ENCODE data around the gene DENR. TPM values are rescaled to one million over a fixed set of nuclear protein-coding genes. Genes with fewer than 3 reads are reported as not detected.
A peak's percentile ranks its signal among the peaks of the same experiment; 100 is the strongest.
"Not testable (repeated sequence)": the region's sequence is repeated elsewhere in the genome, so short reads cannot be mapped to it uniquely, and the experiment has no call there.

The DENR gene
- total RNA-seq, 1 donor from 2014 or later = 32.7 TPM

DNA sequence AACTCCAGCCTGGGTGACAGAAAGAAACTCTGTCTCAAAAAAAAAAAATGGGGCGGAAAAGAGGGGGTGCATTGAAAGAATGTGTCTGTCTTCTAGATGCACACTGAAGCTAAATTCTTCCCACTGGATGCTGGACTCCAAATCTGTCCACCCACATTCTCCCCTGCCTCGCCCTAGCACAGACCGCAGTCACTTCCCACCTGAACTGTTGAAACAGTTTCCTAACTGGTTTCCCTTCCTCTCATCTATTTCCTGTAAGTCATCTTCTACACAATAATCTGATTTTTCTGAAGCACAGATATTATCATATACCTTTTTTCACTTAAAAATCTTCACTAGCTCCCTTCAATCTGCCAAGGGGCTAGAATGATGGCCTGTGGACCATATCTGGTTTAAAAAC is 20.5 kb upstream of the DENR start:
- intact Hi-C loops (cut with DNase I) = no loop called here
- peak; percentile 6 for DNase-seq (ENCODE audit: low spot score)
- ATAC-seq = no peak

DNA sequence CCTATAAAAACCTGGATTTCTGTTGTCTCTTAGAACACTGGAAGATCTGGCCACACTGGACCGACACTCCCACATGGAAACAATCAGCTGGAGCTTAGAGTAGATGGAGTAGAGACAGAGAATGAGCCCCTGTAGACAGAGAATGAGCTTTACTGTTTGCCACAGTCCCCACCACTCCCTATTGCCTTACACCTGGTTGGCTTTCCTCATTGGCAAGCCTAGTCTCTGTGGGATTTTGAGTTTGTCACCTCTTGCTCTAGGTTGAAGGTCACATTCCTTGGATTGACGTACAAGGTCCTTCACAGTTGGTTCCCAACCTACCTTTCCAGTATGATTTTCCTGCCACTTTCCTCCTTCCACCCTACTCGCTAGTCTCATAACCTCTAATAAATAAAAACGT is 20.0 kb upstream of the DENR start:
- intact Hi-C loops (cut with DNase I) = no loop called here
- DNase-seq (ENCODE audit: low spot score) = no peak

DNA sequence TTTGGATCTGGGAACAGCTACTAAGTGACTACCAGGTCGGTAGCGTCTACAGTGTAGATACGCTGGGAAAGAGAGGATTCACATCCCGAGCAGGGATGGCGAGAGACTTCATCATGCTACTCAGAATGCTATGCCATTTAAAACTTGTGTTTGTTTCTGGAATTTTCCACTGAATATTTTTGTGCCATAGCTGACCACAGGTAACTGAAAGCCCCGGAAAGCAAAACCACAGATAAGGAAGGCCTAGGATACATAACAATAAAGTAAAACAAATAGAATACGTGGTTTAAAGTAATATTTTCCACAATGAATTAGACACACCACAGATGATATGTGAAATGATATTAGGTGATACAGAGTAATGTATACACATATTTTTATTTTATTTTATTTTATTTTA is 14.1 kb upstream of the DENR start:
- intact Hi-C loops (cut with DNase I) = no loop called here
- no peak for DNase-seq (ENCODE audit: low spot score)
- ATAC-seq = no peak

More for the DNA sequence above, 20.0 kb upstream of the DENR start:
- ATAC-seq = no peak

DNA sequence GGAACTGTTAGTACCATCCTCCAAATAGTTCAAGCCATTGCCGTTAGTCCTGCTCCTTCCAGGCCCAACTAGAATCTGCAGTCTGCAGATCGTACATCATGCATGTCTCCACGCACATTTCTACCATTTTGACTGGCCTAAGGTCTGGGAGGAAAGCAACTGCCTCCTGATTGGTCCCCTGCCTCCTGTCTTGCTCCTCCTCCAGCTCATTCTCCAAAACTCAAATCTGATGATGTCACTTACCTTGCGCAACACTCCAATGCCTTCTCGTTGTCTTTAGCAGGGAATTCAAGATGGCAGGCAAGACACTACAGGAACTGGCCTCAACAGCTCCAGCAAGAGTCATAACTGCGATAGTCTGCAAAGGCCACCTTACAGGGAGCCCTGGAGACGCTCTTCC is 12.3 kb upstream of the DENR start:
- no peak for ATAC-seq
- no peak for DNase-seq (ENCODE audit: low spot score)
- intact Hi-C loops (cut with DNase I) = no loop called here

DNA sequence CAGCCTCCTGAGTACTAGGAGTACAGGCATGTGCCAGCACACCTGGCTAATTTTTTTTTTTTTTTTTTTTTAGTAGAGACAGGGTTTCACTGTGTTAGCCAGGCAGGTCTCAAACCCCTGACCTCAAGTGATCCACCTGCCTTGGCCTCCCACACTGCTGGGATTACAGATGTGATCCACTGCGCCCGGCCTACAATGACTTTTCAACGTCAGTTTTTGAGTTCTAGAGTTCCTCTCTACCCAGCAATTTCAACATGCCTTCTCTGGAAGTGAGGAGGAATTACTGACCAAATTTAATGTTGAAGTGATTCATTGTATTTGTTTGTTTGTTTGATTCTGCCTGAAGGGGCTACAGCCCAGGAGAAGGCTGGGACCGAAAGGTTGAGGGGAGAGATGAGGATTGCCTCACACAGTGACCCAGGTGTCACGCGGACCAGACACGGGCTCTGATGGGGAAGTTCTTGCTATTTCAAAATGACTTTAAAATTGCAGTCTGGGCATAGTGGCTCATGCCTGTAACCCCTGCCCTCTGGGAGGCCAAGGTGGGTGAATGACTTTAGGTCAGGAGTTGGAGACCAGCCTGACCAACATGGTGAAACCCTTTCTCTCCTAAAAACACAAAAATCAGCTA is 8.6 kb upstream of the DENR start:
- peak; percentile 50 for ATAC-seq
- peak; percentile 15 for DNase-seq (ENCODE audit: low spot score)
- intact Hi-C loops (cut with DNase I) = no loop called here

DNA sequence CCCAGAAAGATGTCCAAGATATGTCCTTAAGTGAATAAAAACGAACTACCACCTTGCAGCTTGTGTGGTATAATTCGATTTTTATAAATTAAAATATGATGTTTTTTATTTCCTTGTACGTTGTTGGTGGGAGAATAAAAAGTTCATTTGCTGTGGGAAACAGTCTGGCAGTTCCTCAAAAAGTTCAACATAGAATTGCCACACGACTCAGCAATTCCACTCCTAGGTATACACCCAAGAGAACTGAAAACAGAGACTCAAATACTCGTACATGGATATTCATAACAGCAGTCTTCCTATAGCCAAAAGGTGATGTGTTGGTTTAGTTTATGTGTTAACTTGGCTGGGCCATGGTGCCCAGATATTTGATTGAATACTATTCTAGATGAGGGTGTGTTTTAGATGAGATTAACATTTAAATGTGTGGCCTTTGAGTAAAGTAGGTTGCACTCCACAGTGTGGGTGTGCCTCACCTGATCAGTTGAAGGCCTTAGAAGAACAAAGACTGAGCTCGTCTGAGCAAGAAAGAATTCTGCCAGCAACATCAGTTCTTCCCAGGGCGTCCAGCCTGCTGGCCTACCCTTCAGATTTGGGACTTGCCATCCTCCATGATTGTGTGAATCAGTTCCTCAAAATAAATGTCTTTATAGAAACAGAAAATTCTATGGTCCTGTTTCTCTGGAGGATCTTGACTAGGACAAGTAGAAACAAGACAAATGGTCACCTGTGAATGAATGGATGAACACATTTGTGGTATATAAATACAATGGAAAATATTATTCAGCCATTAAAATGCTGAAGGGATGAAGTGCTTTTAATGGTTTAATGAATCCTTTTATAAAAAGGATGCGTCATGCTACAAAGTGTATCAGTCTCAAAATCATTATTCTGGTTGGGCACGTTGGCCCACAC is 5.1 kb upstream of the DENR start:
- DNase-seq (ENCODE audit: low spot score) = no peak
- intact Hi-C loops (cut with DNase I) = no loop called here
- no peak for ATAC-seq

DNA sequence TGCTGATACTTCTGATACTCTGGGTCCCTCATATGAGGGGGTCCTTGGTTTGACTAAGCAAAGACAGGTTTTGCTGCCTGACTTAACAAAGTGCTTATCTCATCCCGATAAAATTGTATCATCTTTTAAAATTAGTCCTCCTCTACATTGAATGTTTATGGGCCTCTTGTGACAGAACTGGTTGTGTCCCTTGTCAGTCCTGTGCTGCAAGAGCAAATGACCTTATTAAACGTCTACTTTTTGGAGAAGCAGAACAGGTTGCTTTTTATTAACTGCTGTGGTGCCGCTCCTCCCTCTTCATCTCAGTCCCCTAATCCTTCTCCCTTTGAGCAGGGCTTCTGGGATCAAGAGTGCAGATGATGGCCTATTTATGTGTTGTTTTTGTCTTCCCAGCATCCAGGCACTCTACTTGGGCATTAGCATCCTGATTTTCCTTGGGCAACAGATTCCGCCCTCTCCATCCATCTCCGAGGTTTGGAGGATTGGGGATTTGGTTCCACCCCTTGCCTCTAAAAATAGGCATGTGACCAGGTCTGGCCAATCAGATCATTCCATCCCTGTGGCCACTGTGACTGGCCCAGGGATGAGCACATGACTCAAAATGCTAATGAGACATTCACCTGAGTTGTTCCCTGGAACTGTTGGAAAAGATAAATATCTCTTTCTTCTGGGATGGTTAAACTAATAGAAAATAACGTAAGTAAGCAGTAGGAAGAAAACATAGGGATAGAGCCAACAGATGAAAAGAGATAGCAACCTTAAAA is 2.9 kb upstream of the DENR start:
- DNase-seq (ENCODE audit: low spot score) (no peak), ATAC-seq (no peak)
- intact Hi-C loops (cut with DNase I) = loop anchor here (5.0 kb wide), 1 partner anchor 112 kb away; no protein-coding TSS in a partner anchor

DNA sequence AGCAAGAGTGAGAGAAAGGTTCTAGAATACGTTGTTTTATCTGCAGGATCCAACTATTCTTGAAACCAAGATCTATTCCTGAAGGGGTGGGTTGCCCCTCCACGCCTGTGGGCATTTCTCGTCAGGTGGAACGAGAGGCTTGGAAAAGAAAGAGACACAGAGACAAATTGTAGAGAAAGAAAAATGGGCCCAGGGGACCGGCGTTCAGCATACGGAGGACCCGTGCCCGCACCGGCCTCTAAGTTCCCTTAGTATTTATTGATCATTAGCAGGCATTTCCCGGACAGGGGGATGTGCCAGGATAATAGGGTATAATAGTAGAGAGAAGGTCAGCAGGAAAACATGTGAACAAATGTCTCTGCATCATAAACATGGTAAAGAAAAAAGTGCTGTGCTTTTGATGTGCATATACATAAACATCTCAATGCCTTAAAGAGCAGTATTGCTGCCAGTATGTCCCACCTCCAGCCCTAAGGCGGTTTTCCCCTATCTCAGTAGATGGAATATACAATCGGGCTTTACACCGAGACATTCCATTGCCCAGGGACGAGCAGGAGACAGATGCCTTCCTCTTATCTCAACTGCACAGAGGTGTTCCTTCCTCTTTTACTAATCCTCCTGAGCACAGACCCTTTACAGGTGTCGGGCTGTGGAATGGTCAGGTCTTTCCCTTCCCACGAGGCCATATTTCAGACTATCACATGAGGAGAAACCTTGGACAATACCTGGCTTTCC is 1.7 kb upstream of the DENR start:
- not testable (repeated sequence) for DNase-seq (ENCODE audit: low spot score)
- intact Hi-C loops (cut with DNase I) = loop anchor here (5.0 kb wide), 1 partner anchor 114 kb away; no protein-coding TSS in a partner anchor

DNA sequence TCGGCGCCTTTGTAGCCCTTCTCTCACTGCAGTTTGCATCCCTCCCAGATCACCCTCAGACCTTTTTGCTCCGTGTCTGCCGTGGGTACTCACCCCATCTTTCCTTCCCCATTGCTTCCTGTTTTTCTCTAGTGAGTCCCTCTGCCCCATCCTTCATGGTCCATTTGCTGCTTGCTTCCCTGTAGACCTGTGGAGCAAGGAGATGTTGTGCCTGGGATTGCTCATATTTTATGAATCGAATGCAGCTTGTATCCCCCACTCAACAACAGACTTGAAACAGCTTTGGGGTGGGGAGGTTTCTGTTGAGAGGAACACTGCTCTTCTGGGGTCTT is 661 bp downstream of the DENR start:
- intact Hi-C loops (cut with DNase I) = loop anchor here (5.0 kb wide), 1 partner anchor 116 kb away; no protein-coding TSS in a partner anchor
- DNase-seq (ENCODE audit: low spot score) = no peak
- no peak for ATAC-seq

More for the DNA sequence above, 1.7 kb upstream of the DENR start:
- ATAC-seq = not testable (repeated sequence)

DNA sequence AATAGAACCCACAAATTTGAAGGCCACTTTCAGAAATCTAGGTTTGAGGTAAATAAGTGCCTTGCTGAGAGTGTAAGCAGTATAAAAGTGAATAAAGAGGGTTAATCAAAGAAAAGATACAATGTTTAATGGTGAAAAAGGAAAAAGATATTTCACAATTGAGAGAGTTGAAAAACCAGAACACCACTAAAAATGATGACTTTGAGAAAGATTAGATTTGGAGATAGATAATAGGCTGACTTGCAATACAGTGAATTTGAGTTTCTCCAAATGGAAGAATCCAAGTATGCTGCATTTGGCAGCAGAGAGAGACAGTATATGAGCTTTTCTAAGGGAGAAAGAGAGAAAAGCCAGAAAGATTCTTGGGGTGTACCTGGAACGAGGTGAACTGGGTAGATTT is 2.2 kb downstream of the DENR start:
- DNase-seq (ENCODE audit: low spot score) (no peak), ATAC-seq (no peak)
- intact Hi-C loops (cut with DNase I) = loop anchor here (5.0 kb wide), 1 partner anchor 117 kb away; no protein-coding TSS in a partner anchor

DNA sequence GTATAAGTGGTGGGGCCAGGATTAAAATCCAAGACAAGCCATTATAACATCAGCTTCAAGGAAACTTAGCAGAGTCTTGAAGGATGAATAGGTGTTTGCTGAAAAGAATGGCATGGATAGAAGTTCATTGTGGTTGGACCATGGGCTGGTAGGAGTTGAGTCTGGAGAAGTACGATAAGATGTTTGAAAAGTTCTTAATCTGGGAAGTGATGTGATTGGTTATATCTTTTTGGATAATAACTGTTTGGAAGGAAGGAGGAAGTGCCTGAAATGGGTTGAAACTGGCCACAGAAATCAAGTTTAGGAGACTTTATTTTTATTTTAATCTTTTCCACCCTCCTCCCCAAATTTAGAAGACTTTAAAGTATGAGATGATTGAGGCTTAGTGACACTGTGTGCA is 4.9 kb downstream of the DENR start:
- DNase-seq (ENCODE audit: low spot score) (no peak), ATAC-seq (no peak)
- intact Hi-C loops (cut with DNase I) = no loop called here

DNA sequence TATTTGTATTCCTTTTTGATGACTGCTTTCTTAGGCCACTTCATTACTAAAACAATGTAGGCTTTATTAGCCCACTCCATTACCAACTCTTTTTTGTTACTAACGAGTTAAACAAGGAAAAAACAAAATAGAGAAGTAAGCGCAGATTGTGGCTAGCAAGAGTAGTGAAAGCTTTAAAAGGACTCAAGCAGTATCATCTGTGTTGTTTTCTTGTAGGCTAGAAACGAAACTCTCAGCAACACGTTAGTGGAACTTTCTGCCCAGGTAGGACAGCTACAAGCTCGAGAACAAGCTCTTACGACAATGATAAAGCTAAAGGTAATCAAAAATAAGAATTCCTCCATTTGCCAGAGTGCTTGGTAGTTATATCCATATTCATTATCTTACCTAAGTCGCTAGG is 32.9 kb downstream of the DENR start:
- ATAC-seq (no peak), DNase-seq (ENCODE audit: low spot score) (no peak)
- intact Hi-C loops (cut with DNase I) = no loop called here

DNA sequence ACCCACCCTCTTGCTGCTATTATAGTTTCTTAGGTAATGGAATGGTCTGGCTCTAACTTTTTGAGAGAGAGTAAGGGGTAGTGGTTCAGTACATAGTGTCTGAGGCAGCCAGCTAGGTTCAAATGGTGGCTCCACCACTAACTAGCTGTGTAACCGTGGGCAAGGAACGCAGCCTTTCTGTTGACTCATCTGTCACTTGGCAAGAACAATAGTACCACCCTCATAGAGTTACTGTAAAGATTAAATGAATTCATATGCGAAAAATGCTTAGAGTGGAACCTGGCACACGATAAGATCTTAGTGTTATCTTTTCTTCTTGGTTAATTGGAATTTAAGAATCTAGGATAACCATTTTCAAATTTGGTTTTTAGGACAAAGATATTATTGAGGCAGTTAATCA is 35.8 kb downstream of the DENR start:
- DNase-seq (ENCODE audit: low spot score) (no peak), ATAC-seq (no peak)
- intact Hi-C loops (cut with DNase I) = no loop called here

DNA sequence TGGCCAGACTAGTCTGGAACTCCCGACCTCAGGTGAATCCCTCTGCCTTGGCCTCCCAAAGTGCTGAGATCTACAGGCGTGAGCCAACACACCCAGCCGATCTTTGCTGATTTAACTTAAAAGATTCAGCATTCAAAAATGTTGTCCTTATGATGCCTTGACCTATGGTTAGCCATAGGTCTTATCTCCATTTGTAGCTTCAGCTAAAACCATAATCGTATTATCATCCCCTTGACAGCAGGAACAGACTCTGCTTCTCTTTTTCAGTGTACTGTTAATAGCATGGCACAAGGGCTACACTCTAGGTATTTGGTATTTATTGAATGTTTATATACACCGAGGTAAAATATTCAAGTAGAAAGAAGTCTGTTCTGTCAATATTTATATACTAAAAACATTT is 37.0 kb downstream of the DENR start:
- ATAC-seq (no peak), DNase-seq (ENCODE audit: low spot score) (no peak)
- intact Hi-C loops (cut with DNase I) = no loop called here

DNA sequence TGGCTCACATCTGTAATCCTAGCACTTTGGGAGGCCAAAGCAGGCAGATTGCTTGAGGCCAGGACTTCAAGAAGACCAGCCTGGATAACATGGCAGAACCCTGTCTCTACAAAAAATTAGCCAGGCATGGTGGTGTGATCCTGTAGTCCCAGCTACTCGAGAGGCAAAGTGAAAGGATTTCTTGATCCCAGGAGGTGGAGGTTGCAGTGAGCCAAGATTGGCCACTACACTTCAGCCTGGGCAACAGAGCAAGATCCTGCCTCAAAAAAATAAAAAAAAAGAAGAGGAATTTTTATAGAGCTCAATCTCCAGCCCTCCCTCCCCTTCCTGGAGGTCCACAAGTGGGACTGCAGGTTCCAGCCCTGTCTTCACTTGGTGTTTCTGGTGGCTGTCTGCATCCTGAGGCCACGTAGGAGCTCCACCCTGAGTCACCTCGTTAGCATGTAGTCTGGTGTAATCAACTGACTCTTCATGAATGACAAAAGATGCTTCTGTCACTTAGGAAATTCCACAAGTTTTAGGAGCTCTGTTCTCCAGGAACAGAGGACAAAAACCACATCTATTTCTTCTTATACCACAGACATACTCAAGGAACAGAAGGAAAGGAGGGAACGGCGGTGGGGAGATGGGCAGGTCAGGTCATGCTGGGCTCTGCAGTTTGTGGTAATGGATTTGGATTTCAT is 37.9 kb downstream of the DENR start:
- ATAC-seq (no peak), DNase-seq (ENCODE audit: low spot score) (no peak)
- intact Hi-C loops (cut with DNase I) = no loop called here

DNA sequence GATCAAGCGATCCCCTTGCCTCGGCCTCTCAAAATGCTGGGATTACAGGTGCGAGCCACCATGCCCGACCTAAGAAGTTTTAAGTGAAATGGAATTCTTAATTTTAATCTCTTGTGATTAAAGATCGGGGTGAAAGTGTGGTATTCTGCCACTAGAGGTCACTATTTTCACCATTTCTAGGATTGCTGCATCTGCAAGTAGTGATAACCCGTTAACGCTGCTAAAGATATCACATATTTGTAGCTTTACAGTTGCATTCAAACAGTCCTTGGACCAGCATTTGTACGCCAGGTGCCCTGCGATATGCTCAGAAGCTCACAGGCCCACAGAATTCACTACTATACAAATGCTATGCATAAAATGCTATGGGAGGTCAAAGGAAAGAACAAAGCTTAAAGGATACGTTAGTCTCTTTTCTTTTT is 41.1 kb downstream of the DENR start:
- DNase-seq (ENCODE audit: low spot score) = no peak
- ATAC-seq = peak; percentile 51
- intact Hi-C loops (cut with DNase I) = no loop called here

DNA sequence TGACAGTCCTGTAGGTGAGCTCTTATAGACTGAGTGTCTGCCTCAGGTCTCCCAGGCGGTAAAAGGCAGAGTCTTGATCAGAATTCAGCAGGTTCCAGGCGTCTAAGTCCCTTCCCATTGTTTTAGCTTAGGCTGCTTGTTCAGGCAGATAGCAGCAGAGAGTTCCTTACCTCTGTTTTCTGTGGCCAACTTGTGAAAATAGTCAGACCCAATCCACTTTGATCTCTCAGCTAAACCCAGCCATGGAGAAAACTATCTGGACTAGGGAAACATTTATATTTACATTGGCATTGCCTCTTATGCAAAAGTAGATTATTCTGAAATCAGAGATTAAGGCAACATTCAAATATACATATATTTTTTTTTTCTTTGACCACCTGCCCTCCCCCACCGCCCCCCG is 43.2 kb downstream of the DENR start:
- intact Hi-C loops (cut with DNase I) = no loop called here

DNA sequence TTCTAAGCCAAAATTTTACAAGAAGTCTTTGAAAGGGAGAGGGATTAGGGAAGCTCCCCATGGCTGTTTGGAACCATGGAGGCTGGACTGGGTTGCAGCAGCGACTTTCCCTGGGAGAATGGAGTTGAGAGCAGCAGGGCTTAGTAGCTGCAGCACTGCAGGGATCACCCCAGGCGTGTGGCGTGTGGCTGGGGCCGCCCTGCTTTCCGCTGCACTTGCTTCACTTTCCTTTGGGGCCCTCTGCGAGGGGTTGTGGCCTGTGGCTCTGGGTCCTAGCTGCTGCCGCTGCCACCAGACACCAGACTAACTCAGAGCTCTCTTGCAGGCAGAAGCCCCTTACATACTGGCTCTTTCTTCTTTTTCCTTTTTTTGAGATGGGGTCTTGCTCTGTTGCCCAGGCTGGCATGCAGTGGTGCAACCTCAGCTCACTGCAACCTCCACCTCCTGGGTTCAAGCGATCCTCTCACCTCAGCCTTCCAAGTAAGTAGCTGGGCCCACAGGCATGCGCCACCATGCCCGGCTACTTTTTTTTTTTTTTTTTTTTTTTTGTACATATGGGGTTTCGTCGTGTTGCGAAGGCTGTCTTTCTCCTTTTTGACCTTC is 47.1 kb downstream of the DENR start:
- DNase-seq (ENCODE audit: low spot score) = no peak
- ATAC-seq = no peak
- intact Hi-C loops (cut with DNase I) = no loop called here

More for the DNA sequence above, 43.2 kb downstream of the DENR start:
- DNase-seq (ENCODE audit: low spot score) (no peak), ATAC-seq (no peak)

Measured in sciatic nerve (tissue), 2 donors.